ENCODE measurements around the gene RARB. TPM values are rescaled to one million over a fixed set of nuclear protein-coding genes. Genes with fewer than 3 reads are reported as not detected.

RARB gene
- total and polyA plus RNA-seq, 11 donors, result 4.3 to 21.0 (median 16.3) TPM

- Histone ChIP-seq H3K36me3 (peaks cover 0 to 5% (median under 1%) of the 10 kb centered on the region in 9 donors), H3K9me3 (no peaks in the 10 kb centered on the region), H3K4me1 (peaks cover 0 to 57% (median 36%) of the 10 kb centered on the region in 12 donors), H3K27me3 (no peaks in the 10 kb centered on the region), H3K4me3 (no peak overlapping the region), H3K27ac (peak overlapping the region; percentile 40 to 87 (median 72))
- TF ChIP-seq CTCF (IDR thresholded peaks at IDR 0.05), result no peak
- TF ChIP-seq POLR2A (IDR thresholded peaks at IDR 0.05), result no peak
- 32 to 43% (median 38%) methylated on average over 8 of the region's 8 CpGs for WGBS, 4 donors
- intact Hi-C loops (cut with DNase I), result loop anchor here (2.0 to 10.0 kb wide), 16 partner anchors 65 to 818 kb away; partner anchors contain the start of gene RARB (in 6 of the 10)
- peak; percentile 53 to 76 (median 66) for ATAC-seq
- peak in 4 of 5 donors; percentile 38 to 61 (median 47) for DNase-seq
Observed at GRCh38 chr3:25589783-25590258, 161.8 kb downstream of the RARB start.

GRCh38 chr3:25592510-25592968 lies 164.5 kb downstream of the RARB start:
- 26 to 39% (median 34%) methylated on average over 3 of the region's 3 CpGs for WGBS, 4 donors
- peak; percentile 56 to 79 (median 70) for ATAC-seq
- Histone ChIP-seq H3K36me3 (peaks cover 0 to 32% (median 25%) of the 10 kb centered on the region in 9 donors), H3K4me3 (no peak overlapping the region), H3K27ac (peak overlapping the region; percentile 0 to 74 (median 54)), H3K9me3 (no peaks in the 10 kb centered on the region), H3K4me1 (peaks cover 0 to 51% (median 36%) of the 10 kb centered on the region in 12 donors), H3K27me3 (no peaks in the 10 kb centered on the region)
- intact Hi-C loops (cut with DNase I), result loop anchor here (1.0 to 10.0 kb wide), 18 partner anchors 75 to 820 kb away; partner anchors contain the start of gene RARB (in 7 of the 10)
- TF ChIP-seq CTCF (IDR thresholded peaks at IDR 0.05), result peak in 9 of 12 donors; percentile 24 to 53 (median 36)
- TF ChIP-seq POLR2A (IDR thresholded peaks at IDR 0.05), result no peak
- DNase-seq, result peak; percentile 48 to 80 (median 67)

GRCh38 chr3:25593001-25593400 lies 164.9 kb downstream of the RARB start:
- peaks cover 0 to 54% (median 35%) of the 10 kb centered on the region in 12 donors for H3K4me1 ChIP-seq
- H3K9me3 ChIP-seq, result no peaks in the 10 kb centered on the region
- H3K4me3 ChIP-seq, result no peak overlapping the region
- DNase-seq (no peak), ATAC-seq (no peak)
- TF ChIP-seq POLR2A (IDR thresholded peaks at IDR 0.05), result no peak
- no peak for TF ChIP-seq CTCF (IDR thresholded peaks at IDR 0.05)
- intact Hi-C loops (cut with DNase I), result loop anchor here (1.0 to 10.0 kb wide), 18 partner anchors 76 to 821 kb away; partner anchors contain the start of gene RARB (in 6 of the 10)
- peaks cover 0 to 36% (median 30%) of the 10 kb centered on the region in 9 donors for H3K36me3 ChIP-seq
- peak overlapping the region; percentile 0 to 74 (median 54) for H3K27ac ChIP-seq
- H3K27me3 ChIP-seq, result no peaks in the 10 kb centered on the region

GRCh38 chr3:25594007-25594502 lies 166.0 kb downstream of the RARB start:
- ATAC-seq, result peak in 3 of 4 donors; percentile 42 to 65 (median 51)
- Histone ChIP-seq H3K4me3 (no peak overlapping the region), H3K36me3 (peaks cover 0 to 47% (median 41%) of the 10 kb centered on the region in 9 donors), H3K27ac (peak overlapping the region in 10 of 12 donors; percentile 11 to 74 (median 54)), H3K27me3 (no peaks in the 10 kb centered on the region), H3K9me3 (no peaks in the 10 kb centered on the region), H3K4me1 (peaks cover 0 to 46% (median 34%) of the 10 kb centered on the region in 12 donors)
- intact Hi-C loops (cut with DNase I), result loop anchor here (2.0 to 10.0 kb wide), 17 partner anchors 77 to 822 kb away; partner anchors contain the start of gene RARB (in 4 of the 10)
- peak; percentile 71 to 94 (median 82) for TF ChIP-seq CTCF (IDR thresholded peaks at IDR 0.05)
- no peak for TF ChIP-seq POLR2A (IDR thresholded peaks at IDR 0.05)
- no peak for DNase-seq
- 0 to 6% (median 2%) methylated on average over 1 of the region's 1 CpG for WGBS, 4 donors
